WERI-Rb-1 (cell line): Measurements from ENCODE around the gene RBCK1.

ENCODE experiments used
- DNase-seq: peaks from one replicate; pipeline ENCODE4 v3.0.0-alpha.2; 2020
- H3K27ac ChIP-seq: fragments of 250-450 bp; sonication (Bioruptor Pico); 2 replicates; pipeline ENCODE4 v1.5.1; 2020; ENCODE audit warnings: mild to moderate bottlenecking, moderate library complexity
- H3K27me3 ChIP-seq: fragments of 250-450 bp; sonication (Bioruptor Pico); 2 replicates; pipeline ENCODE4 v1.5.1; 2021; ENCODE audit warnings: mild to moderate bottlenecking, low read depth, moderate library complexity; ENCODE audit not compliant: insufficient read depth, severe bottlenecking
- H3K36me3 ChIP-seq: fragments of 250-450 bp; sonication (Bioruptor Pico); 2 replicates; pipeline ENCODE4 v1.5.1; 2020; ENCODE audit warnings: mild to moderate bottlenecking, moderate library complexity
- H3K4me3 ChIP-seq: 2 replicates; pipeline ENCODE4 v1.5.1; 2011; ENCODE audit warnings: low read depth, mild to moderate bottlenecking, control low read depth, low read length
- H3K9me3 ChIP-seq: fragments of 250-450 bp; sonication (Bioruptor Pico); 2 replicates; pipeline ENCODE4 v1.5.1; 2021; ENCODE audit warnings: mild to moderate bottlenecking, moderate library complexity; ENCODE audit not compliant: severe bottlenecking
- TF ChIP-seq, protein P1 (sequence below): IDR thresholded peaks from 2 replicates; pipeline ENCODE4 v1.5.1; 2011; ENCODE audit warnings: low read depth, mild to moderate bottlenecking, control low read depth, inconsistent platforms, low read length

RBCK1 gene

DNA sequence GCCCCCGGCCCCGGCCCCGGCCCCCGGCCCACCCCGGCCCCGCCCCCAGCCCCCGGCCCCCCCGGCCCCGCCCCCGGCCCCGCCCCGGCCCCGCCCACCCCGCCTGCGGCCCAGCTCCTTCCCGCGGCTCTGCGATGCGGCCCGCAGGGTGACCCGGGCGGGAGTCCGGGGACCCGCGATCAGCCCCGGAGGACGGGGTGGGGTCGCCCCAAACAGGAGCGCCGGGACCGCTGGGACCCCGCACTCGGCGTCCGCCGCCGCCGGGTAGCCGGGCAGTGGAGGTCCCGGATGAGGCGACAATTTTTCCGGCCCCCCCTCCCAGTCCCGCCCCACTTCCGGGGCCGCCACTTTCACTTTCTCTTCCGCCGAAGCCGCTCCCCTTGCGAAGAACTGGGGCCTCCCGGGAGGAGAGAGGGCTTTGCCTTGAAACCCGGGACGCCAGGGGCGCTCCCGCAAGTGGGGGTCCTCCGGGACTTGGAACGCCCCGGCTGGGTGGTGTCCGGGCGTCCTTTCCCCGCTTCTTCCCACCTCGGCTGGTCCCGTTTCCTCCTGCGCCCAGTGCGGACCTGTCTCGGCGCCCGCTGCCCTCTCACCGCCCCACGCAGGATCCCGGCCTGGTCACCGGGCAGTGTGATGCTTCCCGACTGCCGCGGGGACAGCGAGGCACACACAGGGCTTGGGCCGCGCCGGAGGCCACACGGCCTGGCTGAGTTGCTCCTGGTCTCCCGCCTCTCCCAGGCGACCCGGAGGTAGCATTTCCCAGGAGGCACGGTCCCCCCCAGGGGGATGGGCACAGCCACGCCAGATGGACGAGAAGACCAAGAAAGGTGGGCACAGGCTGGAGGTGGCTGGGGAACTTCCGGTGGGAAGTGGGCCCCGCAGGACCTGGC, at the start of gene RBCK1:
RBCK1 (plus strand) TSS at position 347 of the 890 bp plus-strand sequence; CDS start at position 806, 459 bp downstream.
- peak within 1 kb of the TSS; percentile 92 for H3K27ac ChIP-seq
- peaks cover 16% of the 10 kb centered on the region for H3K36me3 ChIP-seq
- DNase-seq, result peak; percentile 82
- H3K4me3 ChIP-seq, result peak within 1 kb of the TSS; percentile 64
- H3K9me3 ChIP-seq, result no peaks in the 10 kb centered on the region
- H3K27me3 ChIP-seq, result no peaks in the 10 kb centered on the region
- TF ChIP-seq, protein P1, sequence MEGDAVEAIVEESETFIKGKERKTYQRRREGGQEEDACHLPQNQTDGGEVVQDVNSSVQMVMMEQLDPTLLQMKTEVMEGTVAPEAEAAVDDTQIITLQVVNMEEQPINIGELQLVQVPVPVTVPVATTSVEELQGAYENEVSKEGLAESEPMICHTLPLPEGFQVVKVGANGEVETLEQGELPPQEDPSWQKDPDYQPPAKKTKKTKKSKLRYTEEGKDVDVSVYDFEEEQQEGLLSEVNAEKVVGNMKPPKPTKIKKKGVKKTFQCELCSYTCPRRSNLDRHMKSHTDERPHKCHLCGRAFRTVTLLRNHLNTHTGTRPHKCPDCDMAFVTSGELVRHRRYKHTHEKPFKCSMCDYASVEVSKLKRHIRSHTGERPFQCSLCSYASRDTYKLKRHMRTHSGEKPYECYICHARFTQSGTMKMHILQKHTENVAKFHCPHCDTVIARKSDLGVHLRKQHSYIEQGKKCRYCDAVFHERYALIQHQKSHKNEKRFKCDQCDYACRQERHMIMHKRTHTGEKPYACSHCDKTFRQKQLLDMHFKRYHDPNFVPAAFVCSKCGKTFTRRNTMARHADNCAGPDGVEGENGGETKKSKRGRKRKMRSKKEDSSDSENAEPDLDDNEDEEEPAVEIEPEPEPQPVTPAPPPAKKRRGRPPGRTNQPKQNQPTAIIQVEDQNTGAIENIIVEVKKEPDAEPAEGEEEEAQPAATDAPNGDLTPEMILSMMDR, result no peak

DNA sequence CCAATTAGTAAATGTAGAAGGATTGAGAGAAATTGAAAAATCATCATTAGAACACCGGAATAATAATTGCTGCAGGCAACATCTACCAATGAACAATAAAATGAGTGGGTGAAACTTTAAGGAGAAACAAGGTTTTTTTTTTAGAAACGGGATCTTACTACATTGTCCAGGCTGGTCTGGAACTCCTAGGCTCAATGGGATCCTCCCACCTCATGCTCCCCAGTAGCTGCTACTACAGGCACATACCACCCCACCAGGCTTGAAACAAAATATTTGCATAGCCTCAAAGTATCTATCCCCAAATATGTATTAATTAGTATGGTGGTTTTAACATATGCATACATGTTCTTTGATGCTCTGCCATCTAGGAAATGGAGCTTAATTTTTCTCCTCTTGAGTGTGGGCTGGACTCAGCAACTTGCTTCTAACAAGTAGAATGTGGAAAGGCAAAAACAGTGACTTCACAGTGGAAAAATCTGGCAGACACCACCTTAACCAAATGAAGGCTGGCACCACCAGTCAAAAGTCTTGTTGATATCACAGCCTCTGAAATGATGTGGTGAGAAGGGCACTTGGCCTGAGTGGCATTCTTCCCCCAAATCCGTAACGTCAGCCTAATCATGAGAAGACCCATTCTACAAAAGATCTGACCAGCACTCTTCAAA, 49.1 kb upstream of the RBCK1 start:
- no peak for DNase-seq
- H3K9me3 ChIP-seq, result no peaks in the 10 kb centered on the region
- no peak overlapping the region for H3K4me3 ChIP-seq
- no peak overlapping the region for H3K27ac ChIP-seq
- TF ChIP-seq, protein P1, result no peak
- H3K27me3 ChIP-seq, result no peaks in the 10 kb centered on the region
- H3K36me3 ChIP-seq, result no peaks in the 10 kb centered on the region

DNA sequence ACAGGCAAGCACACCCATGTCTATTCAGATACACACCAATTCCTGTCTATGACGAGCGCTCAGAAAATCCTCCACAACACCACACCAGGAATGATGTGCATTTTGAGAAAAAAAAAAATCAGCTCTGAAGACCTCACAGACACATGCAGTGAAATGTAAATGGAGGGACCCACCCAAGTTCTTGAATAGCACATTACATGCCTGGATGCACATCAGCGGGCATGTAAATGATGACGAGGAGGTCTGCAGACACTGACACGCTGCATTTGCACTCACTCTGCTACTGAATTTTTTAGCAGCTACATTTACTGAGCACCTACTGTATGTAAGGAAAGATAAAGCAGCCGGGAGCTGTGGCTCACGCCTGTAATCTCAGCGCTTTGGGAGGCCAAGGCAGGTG, 46.5 kb upstream of the RBCK1 start:
- Histone ChIP-seq H3K4me3 (no peak overlapping the region), H3K27me3 (no peaks in the 10 kb centered on the region), H3K27ac (no peak overlapping the region), H3K9me3 (no peaks in the 10 kb centered on the region), H3K36me3 (no peaks in the 10 kb centered on the region)
- no peak for DNase-seq
- TF ChIP-seq, protein P1, result no peak

DNA sequence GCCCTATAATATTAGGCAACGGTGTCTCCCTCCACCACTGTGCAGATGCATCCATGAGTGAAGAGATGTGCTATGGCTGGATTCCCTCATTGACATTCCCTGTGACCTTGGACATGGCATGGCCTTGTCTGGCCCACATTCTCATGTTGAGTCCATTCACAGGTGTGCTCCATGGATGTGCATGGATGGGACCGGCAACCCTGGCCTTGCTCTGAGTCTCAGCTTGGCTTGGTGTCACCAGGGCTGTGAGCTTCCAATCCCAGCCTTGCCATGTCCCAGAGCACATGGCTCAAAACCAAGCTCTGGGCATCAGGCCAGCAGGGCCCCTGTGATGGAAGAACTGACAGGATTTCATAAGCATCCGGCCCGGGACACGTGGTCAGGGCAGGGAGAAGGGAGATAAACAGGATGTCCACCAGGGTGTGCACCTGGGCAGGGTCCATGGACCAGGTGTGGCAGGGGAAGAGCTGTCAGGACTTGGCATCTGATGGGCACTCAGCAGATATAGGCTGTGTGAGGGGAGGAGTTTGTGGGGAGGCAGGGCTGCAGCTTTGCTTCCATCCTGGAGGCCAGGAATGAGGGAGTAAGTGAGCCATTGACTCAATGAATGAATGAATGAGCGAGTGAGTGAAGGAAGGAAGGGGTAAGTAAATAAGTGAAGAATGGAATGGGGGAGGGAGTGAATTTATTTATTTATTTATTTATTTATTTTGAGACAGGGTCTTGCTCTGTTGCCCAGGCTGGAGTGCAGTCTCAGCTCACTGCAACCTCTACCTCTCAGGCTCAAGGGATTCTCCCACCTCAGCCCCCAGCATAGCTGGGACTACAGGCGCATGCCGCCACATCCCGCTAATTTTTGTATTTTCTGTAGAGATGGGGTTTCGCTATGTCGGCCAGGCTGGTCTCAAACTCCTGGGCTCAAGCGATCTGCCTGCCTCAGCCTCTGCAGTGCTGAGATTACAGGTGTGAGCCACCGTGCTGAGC, 45.5 kb upstream of the RBCK1 start:
- H3K27me3 ChIP-seq, result no peaks in the 10 kb centered on the region
- no peaks in the 10 kb centered on the region for H3K36me3 ChIP-seq
- TF ChIP-seq, protein P1, result peak; percentile 61
- no peak overlapping the region for H3K4me3 ChIP-seq
- DNase-seq, result peak; percentile 62
- no peaks in the 10 kb centered on the region for H3K9me3 ChIP-seq
- H3K27ac ChIP-seq, result no peak overlapping the region

DNA sequence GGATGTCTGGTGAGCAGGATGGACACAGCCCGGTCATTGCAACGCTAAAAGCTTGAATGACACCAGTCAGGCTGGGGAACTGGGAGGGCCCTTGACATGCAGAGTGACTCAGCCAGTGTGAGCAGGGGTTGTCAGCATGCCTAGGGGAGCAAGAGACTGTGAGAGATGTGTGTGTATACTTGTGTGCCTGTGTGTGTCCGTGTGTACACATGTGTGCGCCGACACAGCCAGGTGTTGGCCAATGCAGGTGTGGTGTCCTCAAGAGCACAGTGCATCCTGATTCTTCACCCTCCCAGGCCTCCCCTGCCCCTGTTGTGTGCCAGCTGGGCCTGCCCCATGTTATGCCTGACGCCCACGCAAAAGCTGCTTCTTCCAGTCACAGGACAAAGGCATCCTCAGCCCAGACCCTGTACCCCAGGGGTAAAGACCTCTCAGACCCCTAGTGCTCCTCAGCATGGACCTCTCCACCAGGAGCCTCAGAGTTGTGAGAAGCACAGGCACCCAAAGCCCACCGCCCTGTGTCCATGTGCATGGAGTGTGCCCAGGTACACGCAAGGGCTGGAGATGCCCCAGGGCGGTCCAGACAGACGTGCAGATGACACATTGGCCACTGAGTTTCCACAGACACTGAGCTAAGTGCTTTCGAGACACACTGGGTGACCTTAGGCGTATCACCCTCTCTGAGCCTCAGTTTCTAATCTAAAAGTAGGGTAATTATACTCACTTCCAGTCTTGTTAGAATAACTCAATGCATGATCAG, 44.6 kb upstream of the RBCK1 start:
- Histone ChIP-seq H3K36me3 (no peaks in the 10 kb centered on the region), H3K4me3 (no peak overlapping the region), H3K27ac (no peak overlapping the region), H3K27me3 (no peaks in the 10 kb centered on the region), H3K9me3 (no peaks in the 10 kb centered on the region)
- TF ChIP-seq, protein P1, result no peak
- DNase-seq, result no peak
